Measurements from ENCODE around the gene MFAP3L.

Gene MFAP3L

DNA sequence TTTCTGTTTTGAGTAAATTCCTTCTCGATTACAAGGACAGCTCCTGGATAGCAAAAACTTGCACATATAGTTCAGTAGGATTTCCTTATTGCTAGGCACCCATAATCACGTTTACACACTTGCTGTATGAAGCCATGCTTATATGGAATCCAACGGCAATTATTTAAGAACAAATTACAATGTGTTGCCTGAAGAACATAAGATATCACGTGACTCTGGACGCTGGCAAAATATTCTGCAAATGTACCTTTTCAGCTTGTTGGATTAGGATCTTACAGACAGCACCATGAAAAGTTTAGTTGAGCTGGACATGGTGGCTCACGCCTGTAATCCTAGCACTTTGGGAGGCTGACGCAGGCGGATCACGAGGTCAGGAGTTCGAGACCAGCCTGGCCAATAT is 17.4 kb downstream of the MFAP3L start:
- no peak for DNase-seq (ENCODE audit: insufficient read length, low spot score)
- no peak for FAIRE-seq
- no peak for TF ChIP-seq POLR2A (IDR thresholded peaks at IDR 0.05; ENCODE audit: low read depth, low read length)

DNA sequence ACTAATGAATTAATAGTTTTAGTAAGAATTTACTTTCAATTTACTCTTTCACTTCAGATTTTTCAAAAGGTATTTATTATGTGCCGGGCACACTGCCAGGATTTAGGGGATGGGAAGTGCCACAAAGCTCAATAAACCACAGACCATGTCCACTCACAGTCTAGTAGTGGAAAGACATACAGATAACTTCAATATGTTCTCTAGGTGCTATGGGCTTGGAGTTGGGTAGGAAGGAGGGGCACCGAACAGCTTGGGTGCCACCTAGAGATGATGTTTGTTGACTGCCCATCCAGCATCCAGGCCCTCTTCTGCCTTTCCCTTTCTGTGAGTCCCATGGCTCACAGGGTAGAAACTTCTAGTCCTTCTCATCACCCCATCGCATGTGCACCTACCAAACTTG is 17.8 kb downstream of the MFAP3L start:
- DNase-seq (ENCODE audit: insufficient read length, low spot score) (no peak), FAIRE-seq (no peak)
- no peak for TF ChIP-seq POLR2A (IDR thresholded peaks at IDR 0.05; ENCODE audit: low read depth, low read length)

DNA sequence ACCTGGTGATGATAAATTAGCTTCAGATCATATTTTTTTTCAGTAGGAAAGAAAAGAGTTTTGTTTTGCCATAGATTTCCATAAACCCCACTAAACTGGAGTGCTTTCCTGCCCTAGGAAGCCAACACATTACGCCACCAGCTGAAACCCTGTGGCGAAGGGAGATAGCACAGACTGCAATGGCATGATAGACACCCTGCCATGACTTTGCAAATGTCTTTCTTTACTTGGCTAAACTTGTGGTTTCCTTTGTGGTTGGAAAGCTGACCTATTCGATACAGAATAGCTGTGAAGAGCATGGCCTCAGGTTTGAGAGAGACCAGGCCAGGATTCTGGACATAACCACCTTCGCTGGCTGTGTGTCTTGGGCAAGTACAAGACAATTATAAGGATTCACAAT is 19.1 kb downstream of the MFAP3L start:
- TF ChIP-seq POLR2A (IDR thresholded peaks at IDR 0.05; ENCODE audit: low read depth, low read length) = no peak
- no peak for FAIRE-seq
- no peak for DNase-seq (ENCODE audit: insufficient read length, low spot score)

DNA sequence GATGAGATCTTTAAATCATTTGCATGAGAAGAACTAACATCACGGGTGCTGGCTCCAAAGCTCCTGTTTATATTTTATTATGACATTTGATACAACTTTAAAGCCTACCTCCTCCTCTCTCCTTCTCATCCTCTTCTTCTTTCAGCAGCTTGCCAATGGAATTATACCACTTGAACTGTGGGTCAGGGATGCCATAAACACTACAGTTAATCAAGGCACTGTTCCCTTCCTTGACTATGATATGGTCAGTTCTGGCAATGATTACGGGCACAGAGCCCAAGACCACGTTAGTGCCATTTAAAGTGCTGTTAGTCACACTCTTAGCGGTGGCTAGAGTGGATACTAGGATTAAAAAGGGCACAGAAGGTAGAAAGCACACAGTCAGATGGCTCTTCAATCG is 20.7 kb downstream of the MFAP3L start:
- no peak for FAIRE-seq
- no peak for DNase-seq (ENCODE audit: insufficient read length, low spot score)
- no peak for TF ChIP-seq POLR2A (IDR thresholded peaks at IDR 0.05; ENCODE audit: low read depth, low read length)

DNA sequence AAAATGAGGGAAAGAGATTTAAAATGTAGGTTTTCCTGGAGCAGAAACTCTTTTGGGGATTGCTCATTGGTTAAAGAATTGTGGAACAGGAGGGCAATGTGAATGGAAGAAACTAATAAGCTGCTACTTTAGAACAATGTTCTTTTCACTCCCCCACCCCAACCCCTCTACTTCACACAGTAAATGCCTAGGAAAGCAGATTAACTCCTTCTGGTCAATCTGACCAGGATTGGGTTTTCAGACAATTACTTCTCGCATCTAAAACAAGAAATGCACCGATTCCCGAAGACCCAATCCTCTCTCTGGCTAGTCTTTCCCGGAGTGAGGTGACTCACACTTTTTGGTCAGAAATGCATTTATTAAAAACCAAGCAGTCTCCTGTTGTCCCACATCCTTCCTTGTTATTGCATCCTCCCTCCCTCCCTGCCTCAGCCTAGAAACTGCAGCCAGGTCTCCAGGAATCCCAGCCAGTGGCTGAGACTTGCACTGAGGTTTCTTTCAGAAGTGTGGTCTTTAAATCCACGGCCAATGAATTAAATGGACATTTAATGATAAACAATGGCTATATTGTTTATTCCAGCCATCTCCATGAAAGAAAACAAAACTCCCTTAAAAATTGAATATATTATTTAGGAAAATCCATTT is 21.4 kb downstream of the MFAP3L start:
- DNase-seq (ENCODE audit: insufficient read length, low spot score) = no peak
- no peak for FAIRE-seq
- no peak for TF ChIP-seq POLR2A (IDR thresholded peaks at IDR 0.05; ENCODE audit: low read depth, low read length)

DNA sequence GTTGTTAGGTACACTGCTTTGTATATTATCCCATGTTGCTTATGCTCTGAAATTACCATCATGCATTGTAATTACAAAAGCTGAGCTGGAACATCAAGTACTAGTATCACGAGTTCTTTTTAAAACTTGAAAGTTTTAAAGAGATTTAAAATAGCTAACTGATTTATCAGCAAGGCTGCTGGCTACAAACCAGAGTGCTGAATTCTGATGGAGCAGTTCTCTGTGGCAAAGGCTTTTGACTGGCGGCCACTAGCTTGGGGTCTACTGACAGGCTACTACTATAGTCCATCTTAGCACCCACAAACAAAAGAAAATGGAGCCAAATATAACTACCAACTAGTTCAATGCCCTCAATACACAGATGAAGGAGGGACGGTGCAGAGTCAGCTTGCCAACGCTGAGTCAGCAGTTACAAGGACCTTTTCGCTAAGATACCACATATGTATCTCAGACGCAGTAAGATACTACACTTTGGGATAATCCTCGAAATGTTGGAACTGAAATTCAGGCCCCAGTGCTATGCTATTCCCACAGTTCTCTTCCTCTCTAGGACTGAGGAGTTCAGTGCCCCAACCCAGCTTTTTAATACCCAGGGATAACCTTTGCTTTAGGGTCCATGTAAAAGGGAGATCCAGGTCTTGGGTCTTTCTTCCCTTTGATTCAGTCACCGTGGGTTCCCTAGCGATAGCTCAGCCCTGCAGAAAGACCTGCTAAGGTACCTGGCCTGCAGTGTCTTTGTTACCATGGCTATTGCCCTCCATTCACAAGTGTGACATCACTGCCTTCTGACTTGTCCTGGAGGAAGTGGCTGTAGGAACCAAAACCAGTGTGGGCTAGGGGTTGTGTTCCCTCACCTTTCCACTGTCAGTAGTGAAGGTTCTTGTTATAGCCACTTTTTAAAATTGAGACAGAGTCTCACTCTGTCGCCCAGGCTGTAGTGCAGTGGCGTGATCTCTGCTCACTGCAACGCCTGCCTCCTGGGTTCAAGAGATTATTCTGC is 22.8 kb downstream of the MFAP3L start:
- DNase-seq (ENCODE audit: insufficient read length, low spot score) (no peak), FAIRE-seq (no peak)
- no peak for TF ChIP-seq POLR2A (IDR thresholded peaks at IDR 0.05; ENCODE audit: low read depth, low read length)

DNA sequence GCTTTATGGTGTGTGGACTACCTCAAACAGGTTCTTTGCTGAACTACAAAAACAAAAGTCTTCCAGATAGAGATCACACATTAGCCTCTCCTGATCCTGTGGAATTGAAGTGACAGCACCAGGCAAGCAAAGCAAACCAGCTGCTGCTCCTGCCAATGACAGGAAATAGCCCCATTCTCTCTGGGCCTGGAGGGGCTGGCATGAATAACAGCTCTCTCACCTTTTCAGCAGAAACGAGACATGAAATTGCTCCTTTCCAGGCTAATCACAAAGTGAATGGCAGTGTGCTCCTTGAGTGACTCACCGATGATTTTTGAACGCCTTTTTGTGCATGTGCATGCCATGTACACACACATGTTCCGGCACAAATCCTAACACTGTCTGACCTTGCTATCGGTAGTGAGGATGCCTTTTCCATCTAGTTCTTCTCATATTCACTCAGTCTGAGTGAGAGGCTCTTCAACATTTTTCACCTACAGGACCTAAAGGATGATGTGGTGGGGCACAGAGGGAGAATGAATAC is 24.4 kb downstream of the MFAP3L start:
- FAIRE-seq (no peak), DNase-seq (ENCODE audit: insufficient read length, low spot score) (no peak)
- no peak for TF ChIP-seq POLR2A (IDR thresholded peaks at IDR 0.05; ENCODE audit: low read depth, low read length)

DNA sequence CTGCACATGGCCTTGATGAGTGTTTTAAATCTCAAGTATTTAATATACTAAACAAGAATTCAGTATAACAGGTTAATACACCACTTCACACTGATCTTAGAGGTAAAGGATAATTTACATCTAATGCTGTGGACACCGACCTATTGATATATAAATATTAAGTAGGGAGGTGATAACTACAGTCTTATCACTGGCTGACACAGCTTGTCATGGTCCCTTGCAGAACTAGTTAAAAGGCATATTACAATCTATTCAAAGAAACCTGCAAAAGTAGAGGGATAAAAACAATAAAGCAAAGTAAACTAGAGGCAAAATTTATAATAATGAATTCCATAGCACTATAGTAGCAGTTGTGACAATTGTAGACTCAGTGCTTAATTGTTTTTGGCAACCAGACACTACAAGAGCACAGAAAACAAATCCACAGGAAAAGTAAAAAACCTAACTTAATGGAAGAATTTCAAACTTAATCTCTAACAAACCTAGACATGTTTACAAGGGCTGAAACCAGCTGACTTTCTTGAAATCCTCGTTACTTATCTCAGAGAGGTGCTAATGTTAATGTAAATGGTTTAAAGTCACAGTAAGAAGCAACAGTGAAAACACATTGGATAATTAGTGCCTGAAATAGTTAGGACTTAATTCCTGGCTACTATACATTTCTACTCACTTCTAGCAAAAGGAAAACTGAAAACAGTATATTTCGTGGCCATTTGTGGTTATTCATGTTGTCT is 25.0 kb downstream of the MFAP3L start:
- DNase-seq (ENCODE audit: insufficient read length, low spot score) (no peak), FAIRE-seq (no peak)
- TF ChIP-seq POLR2A (IDR thresholded peaks at IDR 0.05; ENCODE audit: low read depth, low read length) = no peak

DNA sequence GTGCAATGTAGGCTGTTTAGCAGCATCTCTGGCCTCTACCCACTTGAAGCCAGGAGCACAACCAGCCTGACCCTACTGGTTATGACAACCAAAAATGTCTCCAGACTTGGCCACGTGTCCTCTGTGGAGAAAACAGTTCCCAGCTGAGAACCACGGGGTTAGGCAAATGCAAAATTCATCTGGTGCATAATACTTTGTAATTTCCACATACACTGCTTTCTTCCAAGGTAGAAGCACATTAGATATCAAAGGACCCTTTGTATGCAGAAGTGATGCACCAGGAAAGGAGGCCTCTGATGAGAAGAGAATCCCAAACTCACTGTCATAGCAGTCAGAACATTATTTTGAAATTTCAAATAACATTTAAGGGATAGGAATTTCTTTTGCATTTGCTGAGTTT is 26.3 kb downstream of the MFAP3L start:
- TF ChIP-seq POLR2A (IDR thresholded peaks at IDR 0.05; ENCODE audit: low read depth, low read length) = no peak
- FAIRE-seq (no peak), DNase-seq (ENCODE audit: insufficient read length, low spot score) (no peak)

DNA sequence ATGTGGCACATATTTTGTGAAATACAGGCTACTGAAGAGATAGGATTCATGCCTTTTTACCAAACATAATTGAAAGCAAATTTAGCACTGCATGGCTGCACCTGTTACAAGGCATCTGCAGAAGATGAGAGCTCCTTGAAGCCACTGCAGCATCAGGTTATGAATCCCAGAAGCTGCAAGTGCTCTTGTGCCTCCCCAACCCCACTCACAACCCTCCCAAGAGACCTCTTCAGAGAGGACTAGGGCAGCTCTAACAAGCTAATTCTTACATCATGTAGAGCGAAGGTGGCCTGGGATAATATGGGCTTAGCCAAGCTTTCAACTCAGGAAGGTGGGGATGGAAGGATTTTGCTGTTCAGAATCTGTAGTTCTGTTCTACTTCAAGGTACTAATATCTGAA is 27.2 kb downstream of the MFAP3L start:
- DNase-seq (ENCODE audit: insufficient read length, low spot score) = no peak
- no peak for FAIRE-seq
- no peak for TF ChIP-seq POLR2A (IDR thresholded peaks at IDR 0.05; ENCODE audit: low read depth, low read length)

DNA sequence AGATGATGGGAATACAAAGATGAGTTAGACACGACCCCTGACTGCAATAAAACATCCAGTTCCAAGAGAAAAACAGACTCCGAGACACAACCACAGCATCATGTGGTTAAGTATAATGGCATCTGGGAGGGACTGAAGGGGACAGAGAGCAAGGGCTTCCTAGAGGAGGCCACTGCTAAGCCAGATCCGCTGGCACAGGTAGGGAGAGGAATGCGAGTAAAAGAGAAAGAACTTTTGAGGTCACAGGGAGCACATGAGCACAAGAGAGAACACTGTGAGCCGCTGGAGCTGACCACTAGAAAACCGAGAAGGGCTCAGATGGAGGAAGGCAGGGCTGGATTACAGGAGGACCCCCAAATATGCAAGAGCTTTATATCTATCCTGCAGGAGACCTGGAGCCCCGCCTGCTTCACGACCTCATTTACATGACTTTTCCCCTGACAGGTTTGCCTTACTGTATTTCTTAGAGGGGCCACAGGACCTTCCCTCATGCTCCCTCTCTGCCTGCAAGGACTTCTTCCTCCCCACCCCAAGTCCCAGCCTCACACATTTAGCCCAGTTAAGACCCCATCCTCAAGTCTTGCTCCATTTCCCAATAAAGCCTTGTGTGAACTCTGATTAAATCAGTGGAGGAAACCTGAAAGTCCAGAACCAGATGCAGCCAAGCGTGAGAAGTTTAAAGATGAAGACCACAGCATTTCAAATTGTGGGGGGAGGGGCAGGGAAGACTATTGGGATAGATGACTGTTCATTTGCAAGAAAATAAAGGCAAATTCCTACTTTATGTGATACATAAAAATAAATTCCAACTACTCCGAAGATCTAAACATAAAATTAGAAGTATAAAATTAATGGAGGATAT is 29.6 kb downstream of the MFAP3L start:
- TF ChIP-seq POLR2A (IDR thresholded peaks at IDR 0.05; ENCODE audit: low read depth, low read length) = no peak
- DNase-seq (ENCODE audit: insufficient read length, low spot score) (no peak), FAIRE-seq (no peak)

DNA sequence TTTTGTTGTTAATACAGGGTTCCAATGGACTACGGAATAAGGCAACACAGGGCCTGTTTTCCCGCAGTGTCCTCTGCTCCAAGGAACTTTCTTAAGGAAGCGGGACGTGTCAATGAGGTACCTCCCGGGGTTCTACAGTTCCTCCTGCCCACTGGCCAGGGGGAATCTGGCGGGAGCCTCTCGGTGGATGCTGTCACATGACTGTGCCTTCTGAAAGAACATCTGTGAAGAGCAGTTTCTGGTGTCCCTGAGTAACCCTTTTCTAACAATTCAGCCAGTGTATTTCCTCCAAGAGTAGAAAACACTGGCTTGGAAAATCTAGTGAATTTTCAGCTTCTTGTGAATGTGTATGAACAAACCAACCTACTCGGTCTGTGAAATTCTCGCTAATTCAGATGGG is 32.7 kb downstream of the MFAP3L start:
- TF ChIP-seq POLR2A (IDR thresholded peaks at IDR 0.05; ENCODE audit: low read depth, low read length) = no peak
- FAIRE-seq (no peak), DNase-seq (ENCODE audit: insufficient read length, low spot score) (no peak)

DNA sequence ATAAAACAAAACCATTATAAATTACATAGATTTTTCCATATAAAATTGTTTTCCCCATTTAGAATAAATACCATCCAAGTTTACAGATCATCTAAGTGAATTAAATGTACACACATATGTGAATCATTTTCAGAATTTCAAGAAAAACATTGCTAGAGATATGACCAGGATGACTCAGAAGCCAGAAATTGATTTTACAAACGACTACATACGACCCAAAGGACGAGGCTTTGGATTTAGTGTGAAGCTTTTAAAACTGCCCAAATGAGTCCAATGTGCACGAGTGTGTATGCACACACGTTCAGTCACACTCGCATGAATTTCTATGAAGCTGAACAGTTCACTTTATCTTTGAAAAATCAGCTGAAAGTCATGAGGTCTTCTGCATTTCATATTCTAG is 37.9 kb downstream of the MFAP3L start:
- FAIRE-seq (no peak), DNase-seq (ENCODE audit: insufficient read length, low spot score) (no peak)
- TF ChIP-seq POLR2A (IDR thresholded peaks at IDR 0.05; ENCODE audit: low read depth, low read length) = no peak
